OCI-LY1 (cell line): Measurements from ENCODE around the gene SUSD3.

Experiments used
- H2AFZ ChIP-seq: fragments of 200-600 bp; sonication (generic), shearing (Covaris generic); 2 replicates; pipeline ENCODE4 v1.6.0; 2014; ENCODE audit warnings: antibody characterized with exemption, mild to moderate bottlenecking, low read length
- H3F3A ChIP-seq: fragments of 200-600 bp; sonication (generic), shearing (Covaris generic); 2 replicates; pipeline ENCODE4 v1.6.0; 2014; ENCODE audit warnings: mild to moderate bottlenecking, antibody characterized with exemption, low read length, moderate library complexity; ENCODE audit not compliant: insufficient read depth
- H3K27ac ChIP-seq: fragments of 200-600 bp; sonication (generic); 2 replicates; pipeline ENCODE4 v1.5.1; 2014; ENCODE audit warnings: low read length, mixed run types, mild to moderate bottlenecking, low read depth; ENCODE audit not compliant: poor library complexity, severe bottlenecking
- H3K27me3 ChIP-seq: fragments of 200-600 bp; sonication (generic); 2 replicates; pipeline ENCODE4 v1.6.0; 2014; ENCODE audit warnings: antibody characterized with exemption, mild to moderate bottlenecking, low read length, moderate library complexity; ENCODE audit not compliant: insufficient read depth
- H3K36me3 ChIP-seq: fragments of 200-600 bp; sonication (generic); 2 replicates; pipeline ENCODE4 v1.6.1; 2014; ENCODE audit warnings: mild to moderate bottlenecking, antibody characterized with exemption, low read length, moderate library complexity, mixed read lengths; ENCODE audit not compliant: insufficient read depth
- H3K4me1 ChIP-seq: fragments of 200-600 bp; sonication (generic); 2 replicates; pipeline ENCODE4 v1.5.1; 2014; ENCODE audit warnings: mild to moderate bottlenecking, low read length, moderate library complexity; ENCODE audit not compliant: insufficient read depth, severe bottlenecking
- H3K4me2 ChIP-seq: fragments of 200-600 bp; sonication (generic), shearing (Covaris generic); 2 replicates; pipeline ENCODE4 v1.6.1; 2014; ENCODE audit warnings: low read length
- H3K4me3 ChIP-seq: fragments of 200-600 bp; sonication (generic); 2 replicates; pipeline ENCODE4 v1.5.1; 2014; ENCODE audit warnings: low read length, low read depth, mild to moderate bottlenecking, mixed read lengths; ENCODE audit not compliant: poor library complexity, severe bottlenecking
- H3K79me2 ChIP-seq: fragments of 200-600 bp; shearing (Covaris generic); 2 replicates; pipeline ENCODE4 v1.6.1; 2016; ENCODE audit warnings: mixed run types, low read length, mixed read lengths; ENCODE audit not compliant: insufficient read depth
- H3K9ac ChIP-seq: fragments of 200-600 bp; sonication (generic), shearing (Covaris generic); 2 replicates; pipeline ENCODE4 v1.6.1; 2014; ENCODE audit warnings: mild to moderate bottlenecking, low read length, mixed read lengths
- H3K9me2 ChIP-seq: fragments of 200-600 bp; sonication (generic), shearing (Covaris generic); 2 replicates; pipeline ENCODE4 v1.6.1; 2014; ENCODE audit warnings: low read depth, mild to moderate bottlenecking, low read length, mixed read lengths
- H3K9me3 ChIP-seq: fragments of 200-600 bp; shearing (Covaris generic); 2 replicates; pipeline ENCODE4 v1.6.1; 2014; ENCODE audit warnings: low read length, mixed read lengths
- H4K20me1 ChIP-seq: fragments of 200-600 bp; sonication (generic), shearing (Covaris generic); 2 replicates; pipeline ENCODE4 v1.6.0; 2016; ENCODE audit warnings: mild to moderate bottlenecking, low read length; ENCODE audit not compliant: insufficient read depth
- EZH2 ChIP-seq: fragments of 200-600 bp; sonication (generic), shearing (Covaris generic); IDR thresholded peaks from 2 replicates; pipeline ENCODE4 v1.8.0; 2017; ENCODE audit warnings: borderline replicate concordance, mixed run types, mild to moderate bottlenecking, antibody characterized with exemption, low read length, moderate library complexity, mixed read lengths
- TF ChIP-seq, protein P1 (sequence below): fragments of 200-600 bp; sonication (generic), shearing (Covaris generic); IDR thresholded peaks from 2 replicates; pipeline ENCODE4 v1.5.1; 2017; ENCODE audit warnings: mild to moderate bottlenecking, antibody characterized with exemption, low read length, moderate library complexity, mixed read lengths

SUSD3 gene

GRCh38 chr9:93052791-93053540 lies 5.5 kb upstream of the SUSD3 start:
- Histone ChIP-seq H3K9me2 (no peaks in the 10 kb centered on the region), H3F3A (no peaks in the 10 kb centered on the region), H3K4me2 (no peak overlapping the region), H3K4me1 (peaks cover 7% of the 10 kb centered on the region), H3K9ac (no peak overlapping the region), H2AFZ (no peak overlapping the region), H3K36me3 (no peaks in the 10 kb centered on the region), H3K27me3 (no peaks in the 10 kb centered on the region), H3K27ac (no peak overlapping the region), H3K4me3 (no peak overlapping the region), H3K9me3 (no peaks in the 10 kb centered on the region), H4K20me1 (no peaks in the 10 kb centered on the region), H3K79me2 (no peaks in the 10 kb centered on the region)
- TF ChIP-seq EZH2 = no peak
- TF ChIP-seq, protein P1, sequence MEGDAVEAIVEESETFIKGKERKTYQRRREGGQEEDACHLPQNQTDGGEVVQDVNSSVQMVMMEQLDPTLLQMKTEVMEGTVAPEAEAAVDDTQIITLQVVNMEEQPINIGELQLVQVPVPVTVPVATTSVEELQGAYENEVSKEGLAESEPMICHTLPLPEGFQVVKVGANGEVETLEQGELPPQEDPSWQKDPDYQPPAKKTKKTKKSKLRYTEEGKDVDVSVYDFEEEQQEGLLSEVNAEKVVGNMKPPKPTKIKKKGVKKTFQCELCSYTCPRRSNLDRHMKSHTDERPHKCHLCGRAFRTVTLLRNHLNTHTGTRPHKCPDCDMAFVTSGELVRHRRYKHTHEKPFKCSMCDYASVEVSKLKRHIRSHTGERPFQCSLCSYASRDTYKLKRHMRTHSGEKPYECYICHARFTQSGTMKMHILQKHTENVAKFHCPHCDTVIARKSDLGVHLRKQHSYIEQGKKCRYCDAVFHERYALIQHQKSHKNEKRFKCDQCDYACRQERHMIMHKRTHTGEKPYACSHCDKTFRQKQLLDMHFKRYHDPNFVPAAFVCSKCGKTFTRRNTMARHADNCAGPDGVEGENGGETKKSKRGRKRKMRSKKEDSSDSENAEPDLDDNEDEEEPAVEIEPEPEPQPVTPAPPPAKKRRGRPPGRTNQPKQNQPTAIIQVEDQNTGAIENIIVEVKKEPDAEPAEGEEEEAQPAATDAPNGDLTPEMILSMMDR = peak; percentile 26; the same call in 1 of the 2 replicates

DNA sequence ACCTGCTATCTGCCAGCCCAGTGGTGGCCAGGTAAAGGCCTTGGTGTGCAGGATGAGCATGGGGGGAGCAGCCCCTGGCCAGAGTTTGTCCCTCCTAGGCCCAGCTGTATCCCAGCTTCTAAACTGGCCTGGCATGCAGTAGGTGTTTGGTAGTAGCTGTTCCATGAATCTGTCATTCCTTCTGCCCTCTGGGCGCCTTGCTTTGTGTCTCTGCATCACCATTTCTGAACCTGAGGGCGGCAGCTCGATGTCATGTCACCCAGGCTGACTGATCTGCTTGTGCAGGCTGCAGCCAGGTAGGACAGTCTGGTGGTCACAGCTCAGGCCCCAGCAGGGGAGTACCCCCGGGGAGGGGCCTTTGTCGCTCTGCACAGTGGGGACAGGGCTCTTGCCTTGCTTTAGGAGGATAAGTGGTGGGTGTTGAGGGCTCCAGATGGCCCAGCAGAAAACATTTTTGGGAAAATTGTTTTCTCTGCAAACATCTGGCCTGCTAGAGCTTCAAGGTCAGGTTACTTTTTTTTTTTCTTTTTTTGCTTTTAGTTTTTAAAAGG lies 4.6 kb upstream of the SUSD3 start:
- no peak for TF ChIP-seq EZH2
- TF ChIP-seq, protein P1 = no peak
- Histone ChIP-seq H3K79me2 (no peaks in the 10 kb centered on the region), H3K27me3 (no peaks in the 10 kb centered on the region), H3K27ac (no peak overlapping the region), H3K9me3 (no peaks in the 10 kb centered on the region), H3K4me3 (no peak overlapping the region), H3K9ac (no peak overlapping the region), H3K4me1 (peaks cover 11% of the 10 kb centered on the region), H2AFZ (no peak overlapping the region), H3K36me3 (no peaks in the 10 kb centered on the region), H3K9me2 (no peaks in the 10 kb centered on the region), H4K20me1 (no peaks in the 10 kb centered on the region), H3F3A (no peaks in the 10 kb centered on the region), H3K4me2 (no peak overlapping the region)

GRCh38 chr9:93054758-93055704 lies 3.5 kb upstream of the SUSD3 start:
- Histone ChIP-seq H3K4me2 (no peak overlapping the region), H3K9me3 (no peaks in the 10 kb centered on the region), H3K9ac (no peak overlapping the region), H3K9me2 (no peaks in the 10 kb centered on the region), H3K4me1 (peaks cover 18% of the 10 kb centered on the region), H3K27me3 (no peaks in the 10 kb centered on the region), H2AFZ (no peak overlapping the region), H3K4me3 (no peak overlapping the region), H3K36me3 (no peaks in the 10 kb centered on the region), H3K79me2 (no peaks in the 10 kb centered on the region), H4K20me1 (no peaks in the 10 kb centered on the region), H3K27ac (no peak overlapping the region), H3F3A (no peaks in the 10 kb centered on the region)
- TF ChIP-seq, protein P1 = no peak
- TF ChIP-seq EZH2 = no peak
